NCI-H1048 (cell line): ENCODE data around the gene IFITM10.

Experiments
- DNase-seq: peaks from one replicate; lab custom pipeline; 2025; lab: John Stamatoyannopoulos, UW

IFITM10 gene

GRCh38 chr11:1740786-1741530 lies 9.4 kb downstream of the IFITM10 start:
- DNase-seq: no peak

DNA sequence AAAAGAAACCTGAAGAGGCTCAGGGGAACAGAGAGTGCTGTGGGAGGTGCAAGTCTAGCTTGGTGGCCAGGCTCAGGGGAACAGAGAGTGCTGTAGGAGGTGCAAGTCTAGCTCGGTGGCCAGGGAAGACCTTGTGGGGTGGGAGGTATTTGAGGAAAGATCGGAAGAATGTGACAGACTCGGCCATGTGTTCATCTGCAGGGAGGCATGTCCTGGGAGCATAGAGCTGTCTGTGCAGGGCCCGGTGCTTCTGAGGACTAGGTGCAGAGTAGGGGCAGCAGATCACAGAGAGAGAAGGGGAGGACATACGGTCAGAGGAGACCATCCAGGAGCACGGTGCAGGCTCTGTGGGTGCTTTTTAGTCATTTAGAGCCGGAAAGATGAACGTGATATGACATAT lies 10.8 kb downstream of the IFITM10 start:
- no peak for DNase-seq

GRCh38 chr11:1738380-1738779 lies 12.0 kb downstream of the IFITM10 start:
- DNase-seq: no peak

GRCh38 chr11:1737080-1737757 lies 13.2 kb downstream of the IFITM10 start:
- DNase-seq: no peak

GRCh38 chr11:1736447-1736992 lies 13.9 kb downstream of the IFITM10 start:
- DNase-seq: no peak

- DNase-seq: no peak
These were observed 15.1 kb downstream of the IFITM10 start for GRCh38 chr11:1735271-1735670.

DNA sequence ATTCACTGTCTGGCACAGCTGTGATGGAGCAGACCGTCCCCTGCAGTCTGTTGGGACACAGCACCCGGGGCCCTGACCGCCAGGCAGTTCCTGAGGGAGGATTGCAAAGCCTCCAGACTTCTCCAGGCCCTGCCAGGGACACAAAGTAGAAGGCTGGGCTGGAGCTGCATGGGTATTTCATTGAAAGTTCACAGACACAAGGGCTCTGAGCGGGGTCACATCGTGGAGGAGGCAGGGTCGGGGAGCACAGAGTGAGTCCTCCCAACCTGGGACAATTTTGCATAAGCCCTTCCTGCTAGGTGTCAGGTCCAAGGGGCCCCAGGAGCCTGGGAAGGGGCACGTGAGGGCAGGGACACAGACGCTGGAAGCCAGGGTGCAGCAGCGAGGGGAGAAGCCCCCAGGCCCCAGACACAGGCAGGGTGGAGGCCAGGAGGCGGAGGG lies 15.7 kb downstream of the IFITM10 start:
- DNase-seq: no peak

GRCh38 chr11:1733716-1734640 lies 16.4 kb downstream of the IFITM10 start:
- DNase-seq: no peak

DNA sequence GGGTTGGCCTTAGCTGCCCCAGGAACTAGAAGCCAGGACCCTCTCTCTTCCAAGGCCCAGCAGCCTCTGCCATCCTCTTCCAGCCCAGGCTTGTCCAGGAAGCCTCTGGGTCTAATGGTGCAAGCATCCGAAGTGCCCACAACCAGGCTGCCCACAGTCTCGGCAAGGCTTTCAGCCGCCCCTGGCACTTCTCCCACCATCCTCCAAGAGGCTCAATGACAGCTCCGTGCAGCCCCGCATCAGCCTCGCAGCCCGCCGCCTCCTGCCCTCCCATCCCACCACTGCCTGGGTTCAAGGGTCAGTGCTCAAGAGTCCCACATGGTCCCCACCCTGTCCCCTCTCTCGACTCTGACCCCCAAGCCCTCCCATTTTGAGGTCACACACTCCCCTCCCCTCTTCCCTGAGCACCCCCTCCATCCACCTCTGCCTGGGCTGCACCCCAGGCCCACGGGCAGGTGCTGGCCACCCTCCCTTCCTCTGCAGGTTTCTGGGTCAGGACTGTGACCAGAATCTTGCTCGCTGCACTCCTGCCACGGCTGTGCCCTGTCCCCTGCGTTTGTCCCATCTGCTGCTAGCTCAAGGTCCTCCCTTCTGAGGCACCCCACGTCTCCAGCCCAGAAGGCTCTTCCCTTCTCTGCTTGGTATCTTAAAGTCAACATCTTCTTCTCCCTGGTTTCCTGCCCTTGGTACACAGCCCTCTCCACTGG lies 17.2 kb downstream of the IFITM10 start:
- no peak for DNase-seq

GRCh38 chr11:1732418-1733008 lies 17.9 kb downstream of the IFITM10 start:
- no peak for DNase-seq

GRCh38 chr11:1731451-1732059 lies 18.8 kb downstream of the IFITM10 start:
- no peak for DNase-seq

GRCh38 chr11:1730059-1730629 lies 20.3 kb downstream of the IFITM10 start:
- no peak for DNase-seq

- DNase-seq: no peak
These were observed 20.7 kb downstream of the IFITM10 start for GRCh38 chr11:1729692-1730011.

- no peak for DNase-seq
These were observed 21.3 kb downstream of the IFITM10 start for GRCh38 chr11:1728931-1729691.

GRCh38 chr11:1728301-1728700 lies 22.1 kb downstream of the IFITM10 start:
- no peak for DNase-seq

DNA sequence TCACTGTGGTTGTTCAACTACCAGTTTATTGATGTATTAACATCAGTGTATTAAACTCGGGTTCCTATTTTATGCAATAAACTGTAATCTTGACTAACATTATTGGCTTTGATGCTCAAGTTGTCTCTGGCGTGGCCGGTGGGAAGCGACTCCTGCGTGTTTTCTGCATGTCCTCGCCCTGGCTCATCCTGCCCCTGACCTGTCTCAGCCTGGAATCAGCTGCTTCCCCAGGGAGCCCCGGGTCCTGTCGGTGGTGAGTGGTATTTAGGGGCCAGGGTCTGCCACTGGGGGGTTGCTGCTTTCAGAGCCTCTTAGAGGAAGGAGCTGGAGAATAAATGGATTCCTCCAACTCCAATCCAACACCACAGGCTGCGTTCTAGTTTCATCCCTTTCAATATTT lies 22.5 kb downstream of the IFITM10 start:
- DNase-seq: no peak

DNA sequence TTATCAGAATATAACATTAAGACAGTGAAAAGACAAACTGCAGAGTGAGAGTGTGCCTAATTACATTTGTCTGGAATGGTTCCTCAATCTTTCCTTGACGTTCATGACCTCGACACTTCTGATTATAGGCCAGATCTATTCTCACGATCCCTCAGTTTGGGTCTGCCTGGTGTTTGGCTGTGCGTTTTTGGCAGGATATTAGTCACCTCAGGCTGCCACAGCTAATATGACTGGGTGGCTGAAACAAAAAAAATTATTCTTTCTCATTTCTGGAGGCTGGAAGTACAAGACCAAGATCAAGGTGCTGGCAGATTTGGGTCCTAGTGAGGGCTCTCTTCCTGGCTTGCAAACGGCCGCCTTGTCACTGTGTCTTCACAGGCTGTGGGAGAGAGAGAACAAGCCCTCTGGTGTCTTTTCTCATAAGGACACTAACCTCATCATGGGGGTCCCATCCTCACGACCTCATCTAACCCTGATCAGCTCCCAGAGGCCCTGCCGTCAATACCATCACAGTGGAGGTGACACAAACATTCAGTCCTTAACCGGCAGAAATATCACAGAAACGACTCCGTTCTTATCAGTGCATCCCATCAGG lies 23.2 kb downstream of the IFITM10 start:
- no peak for DNase-seq

- DNase-seq: no peak
These were observed 30.6 kb downstream of the IFITM10 start for GRCh38 chr11:1719781-1720180.

GRCh38 chr11:1718326-1718725 lies 32.1 kb downstream of the IFITM10 start:
- no peak for DNase-seq
